CD14-positive monocyte (primary cell): ENCODE results near the gene MACROD1. TPM values are rescaled to one million over a fixed set of nuclear protein-coding genes. Genes with fewer than 3 reads are reported as not detected.

ENCODE experiments used
- DNase-seq, 3 donors: peaks; one replicate each; pipeline ENCODE4 v3.0.0-alpha.2; 2011 to 2022
- H2AFZ ChIP-seq: 2 replicates; pipeline ENCODE4 v1.6.0; 2012; ENCODE audit warnings: mild to moderate bottlenecking, low read depth, low read length, inconsistent platforms; ENCODE audit not compliant: insufficient read depth, poor library complexity, severe bottlenecking
- H3K27ac ChIP-seq, 2 donors: 1 replicate in 1 of 2; 2 replicates in 1 of 2; pipeline ENCODE4 v1.5.1; 2012 to 2013; ENCODE audit warnings: low read length in 2 of 2, control low read depth in 1 of 2, inconsistent platforms in 1 of 2, low read depth in 1 of 2, mild to moderate bottlenecking in 1 of 2
- H3K27me3 ChIP-seq, 2 donors: one replicate each; pipeline versions ENCODE4 v1.6.0 to v1.6.1; 2011 to 2013; ENCODE audit warnings: low read length in 2 of 2; ENCODE audit not compliant: control insufficient read depth in 2 of 2, insufficient read depth in 2 of 2
- H3K36me3 ChIP-seq, 2 donors: replicated peaks in 1 of 2; 1 replicate in 1 of 2; 2 replicates in 1 of 2; pipeline versions ENCODE4 v1.5.1 to v1.6.1; 2012 to 2013; ENCODE audit warnings: low read length in 2 of 2, control low read depth in 1 of 2, inconsistent platforms in 1 of 2, mild to moderate bottlenecking in 1 of 2; ENCODE audit not compliant: insufficient read depth in 2 of 2, control insufficient read depth in 1 of 2
- H3K4me1 ChIP-seq, 2 donors: 1 replicate in 1 of 2; 2 replicates in 1 of 2; pipeline versions ENCODE4 v1.5.1 to v1.6.1; 2012 to 2013; ENCODE audit warnings: low read length in 2 of 2, control low read depth in 1 of 2, inconsistent platforms in 1 of 2, mild to moderate bottlenecking in 1 of 2, moderate library complexity in 1 of 2; ENCODE audit not compliant: insufficient read depth in 2 of 2, control insufficient read depth in 1 of 2
- H3K4me2 ChIP-seq: replicated peaks from 2 replicates; pipeline ENCODE3; 2012; ENCODE audit warnings: low read length, moderate library complexity, mild to moderate bottlenecking; ENCODE audit not compliant: poor library complexity, severe bottlenecking; ENCODE audit errors: extremely low read depth
- H3K4me3 ChIP-seq, 3 experiments: fragments of 200-600 bp in 1 of 3; sonication (generic) in 1 of 3; replicated peaks in 1 of 3; 1 replicate in 2 of 3; 2 replicates in 1 of 3; pipeline ENCODE4 v1.5.1; 2011 to 2013; ENCODE audit warnings: low read length in 3 of 3, mild to moderate bottlenecking in 3 of 3, control low read depth in 2 of 3, low read depth in 2 of 3, inconsistent platforms in 1 of 3, moderate library complexity in 1 of 3
- H3K79me2 ChIP-seq: 2 replicates; pipeline ENCODE4 v1.6.0; 2012; ENCODE audit warnings: mild to moderate bottlenecking, control low read depth, inconsistent platforms, low read length, moderate library complexity; ENCODE audit not compliant: insufficient read depth
- H3K9ac ChIP-seq: 2 replicates; pipeline ENCODE4 v1.6.0; 2017; ENCODE audit warnings: low read length, mild to moderate bottlenecking; ENCODE audit not compliant: insufficient read depth, poor library complexity, severe bottlenecking
- H3K9me3 ChIP-seq, 2 donors: replicated peaks in 1 of 2; 1 replicate in 1 of 2; 2 replicates in 1 of 2; pipeline versions ENCODE4 v1.5.1 to v1.6.1; 2012 to 2013; ENCODE audit warnings: low read length in 2 of 2, control low read depth in 1 of 2; ENCODE audit not compliant: control insufficient read depth in 1 of 2, insufficient read depth in 1 of 2
- H4K20me1 ChIP-seq: 2 replicates; pipeline ENCODE4 v1.6.0; 2012; ENCODE audit warnings: mild to moderate bottlenecking, low read length, control low read depth, moderate library complexity; ENCODE audit not compliant: insufficient read depth
- H3K27ac Mint-ChIP-seq, 7 donors: one replicate each; pipeline ENCODE4 v1.8.0; 2020; ENCODE audit warnings: mild to moderate bottlenecking in 7 of 7, mixed read lengths in 7 of 7, moderate library complexity in 6 of 7, inconsistent platforms in 2 of 7
- H3K27me3 Mint-ChIP-seq, 3 donors: one replicate each; pipeline ENCODE4 v1.8.0; 2021 to 2022; ENCODE audit warnings: low read depth in 3 of 3, mild to moderate bottlenecking in 3 of 3, mixed read lengths in 3 of 3, moderate library complexity in 3 of 3, inconsistent platforms in 1 of 3
- H3K36me3 Mint-ChIP-seq, 2 donors: one replicate each; pipeline ENCODE4 v1.8.0; 2020; ENCODE audit warnings: mixed read lengths in 2 of 2, inconsistent platforms in 1 of 2, mild to moderate bottlenecking in 1 of 2
- H3K4me1 Mint-ChIP-seq: one replicate; pipeline ENCODE4 v1.8.0; 2020; ENCODE audit warnings: mild to moderate bottlenecking, mixed read lengths
- H3K4me3 Mint-ChIP-seq, 2 donors: one replicate each; pipeline ENCODE4 v1.8.0; 2020; ENCODE audit warnings: mild to moderate bottlenecking in 2 of 2, mixed read lengths in 2 of 2, moderate library complexity in 1 of 2
- H3K9me3 Mint-ChIP-seq, 7 donors: one replicate each; pipeline ENCODE4 v1.8.0; 2020 to 2022; ENCODE audit warnings: mixed read lengths in 7 of 7, mild to moderate bottlenecking in 6 of 7, moderate library complexity in 6 of 7, inconsistent platforms in 2 of 7
- CTCF ChIP-seq: fragments of 200-600 bp; IDR thresholded peaks from one replicate; pipeline ENCODE4 v1.8.0; 2022; ENCODE audit warnings: antibody characterized with exemption, mild to moderate bottlenecking
- WGBS: methylation state at CpG from one replicate; pipeline ENCODE4 v1.1.5; 2013; ENCODE audit warnings: missing lambda C conversion rate; ENCODE audit not compliant: insufficient coverage; 5-methylcytosine and 5-hydroxymethylcytosine counted together
- intact Hi-C, 2 donors: fragments of 100-400 bp; cut with micrococcal nuclease; formaldehyde crosslinking; loops; one replicate each; pipeline versions ENCODE4 v1.15.0 to v1.15.1; 2023
- polyA plus RNA-seq, 3 donors: library from polyadenylated mRNA; depleted of rRNA in 1 of 3; unstranded in 2 of 3; stranded (reverse) in 1 of 3; fragments of 300-500 nt in 2 of 3; fragments of >200 nt in 1 of 3; fragmentation: Illumina TruSeq in 2 of 3; gene quantifications; 1 replicate in 2 of 3; 2 replicates in 1 of 3; pipeline ENCODE4 v1.2.3, GENCODE V29; 2012 to 2021

MACROD1 gene
- polyA plus RNA-seq, 3 donors = 1.5 to 2.4 (median 2.2) TPM

GRCh38 chr11:64037027-64037634 is 128.8 kb downstream of the MACROD1 start:
- H3K27me3 ChIP-seq = peaks cover 24 to 52% of the 10 kb centered on the region in 2 donors
- H4K20me1 ChIP-seq = no peaks in the 10 kb centered on the region
- H3K79me2 ChIP-seq = no peaks in the 10 kb centered on the region
- no peak overlapping the region for H3K27ac Mint-ChIP-seq
- H3K4me2 ChIP-seq = no peak overlapping the region
- peaks cover 0 to 10% of the 10 kb centered on the region in 2 donors for H3K4me1 ChIP-seq
- WGBS = 39% methylated on average over 15 of the region's 23 CpGs
- intact Hi-C loops = no loop called here
- no peak for TF ChIP-seq CTCF
- no peaks in the 10 kb centered on the region for H3K36me3 ChIP-seq
- no peak overlapping the region for H3K9ac ChIP-seq
- no peak overlapping the region for H2AFZ ChIP-seq
- peaks cover 43 to 63% (median 45%) of the 10 kb centered on the region in 3 donors for H3K27me3 Mint-ChIP-seq
- peaks cover 0 to 5% of the 10 kb centered on the region in 2 donors for H3K36me3 Mint-ChIP-seq
- H3K4me3 ChIP-seq = no peak overlapping the region
- H3K27ac ChIP-seq = no peak overlapping the region
- peaks cover 0 to 10% (median 3%) of the 10 kb centered on the region in 7 donors for H3K9me3 Mint-ChIP-seq
- peak overlapping the region in 1 of 2 donors; percentile 70 for H3K4me3 Mint-ChIP-seq
- peaks cover 3 to 11% of the 10 kb centered on the region in 2 donors for H3K9me3 ChIP-seq
- no peak for DNase-seq
- H3K4me1 Mint-ChIP-seq = peaks cover 13% of the 10 kb centered on the region

GRCh38 chr11:64036087-64037026 is 129.6 kb downstream of the MACROD1 start:
- Histone ChIP-seq H3K27me3 (peaks cover 24 to 52% of the 10 kb centered on the region in 2 donors), H3K36me3 (no peaks in the 10 kb centered on the region), H2AFZ (no peak overlapping the region), H3K27ac (no peak overlapping the region), H3K79me2 (no peaks in the 10 kb centered on the region), H3K4me3 (peak overlapping the region in 1 of 3 experiments; percentile 38), H3K4me1 (peaks cover 0 to 10% of the 10 kb centered on the region in 2 donors), H3K9ac (no peak overlapping the region), H4K20me1 (no peaks in the 10 kb centered on the region), H3K9me3 (peaks cover 3 to 11% of the 10 kb centered on the region in 2 donors), H3K4me2 (peak overlapping the region; percentile 57)
- no peak for TF ChIP-seq CTCF
- DNase-seq = no peak
- no peak overlapping the region for H3K27ac Mint-ChIP-seq
- peaks cover 0 to 5% of the 10 kb centered on the region in 2 donors for H3K36me3 Mint-ChIP-seq
- peak overlapping the region in 1 of 2 donors; percentile 35 for H3K4me3 Mint-ChIP-seq
- intact Hi-C loops = no loop called here
- under 1% methylated on average over 84 of the region's 85 CpGs for WGBS
- peaks cover 42 to 65% (median 45%) of the 10 kb centered on the region in 3 donors for H3K27me3 Mint-ChIP-seq
- peaks cover 0 to 10% (median 3%) of the 10 kb centered on the region in 7 donors for H3K9me3 Mint-ChIP-seq
- H3K4me1 Mint-ChIP-seq = peaks cover 13% of the 10 kb centered on the region
